Femur (tissue), 1 donor: ENCODE measurements around the gene CDC42BPB.
A peak's percentile ranks its signal among the peaks of the same experiment; 100 is the strongest.
"Not testable (repeated sequence)": the region's sequence is repeated elsewhere in the genome, so short reads cannot be mapped to it uniquely, and the experiment has no call there.

Source experiments
- DNase-seq: peaks from one replicate; pipeline ENCODE4 v3.0.0-alpha.2; 2017

The CDC42BPB gene

GRCh38 chr14:103041464-103041863 is 15.9 kb downstream of the CDC42BPB start:
- no peak for DNase-seq

- no peak for DNase-seq
Observed at GRCh38 chr14:103033681-103034096, 23.7 kb downstream of the CDC42BPB start.

- DNase-seq: no peak
Observed at GRCh38 chr14:103031956-103032355, 25.4 kb downstream of the CDC42BPB start.

- no peak for DNase-seq
Observed at GRCh38 chr14:103031566-103031911, 25.8 kb downstream of the CDC42BPB start.

- no peak for DNase-seq
Observed at GRCh38 chr14:103030741-103031565, 26.4 kb downstream of the CDC42BPB start.

- no peak for DNase-seq
Observed at GRCh38 chr14:103029936-103030335, 27.4 kb downstream of the CDC42BPB start.

- no peak for DNase-seq
Observed at GRCh38 chr14:103028772-103029171, 28.6 kb downstream of the CDC42BPB start.

GRCh38 chr14:103028161-103028767 is 29.1 kb downstream of the CDC42BPB start:
- no peak for DNase-seq

- DNase-seq: no peak
Observed at GRCh38 chr14:103027451-103027850, 29.9 kb downstream of the CDC42BPB start.

- DNase-seq: no peak
Observed at GRCh38 chr14:103026988-103027387, 30.4 kb downstream of the CDC42BPB start.

- DNase-seq: not testable (repeated sequence)
Observed at GRCh38 chr14:103026196-103026595, 31.2 kb downstream of the CDC42BPB start.

GRCh38 chr14:103023881-103024473 is 33.4 kb downstream of the CDC42BPB start:
- peak; percentile 60 for DNase-seq

- no peak for DNase-seq
Observed at GRCh38 chr14:103022685-103023044, 34.7 kb downstream of the CDC42BPB start.

- no peak for DNase-seq
Observed at GRCh38 chr14:103022002-103022684, 35.2 kb downstream of the CDC42BPB start.

GRCh38 chr14:103021684-103022001 is 35.7 kb downstream of the CDC42BPB start:
- no peak for DNase-seq

GRCh38 chr14:103020271-103021170 is 36.8 kb downstream of the CDC42BPB start:
- no peak for DNase-seq

- no peak for DNase-seq
Observed at GRCh38 chr14:103019826-103020225, 37.5 kb downstream of the CDC42BPB start.

GRCh38 chr14:103019236-103019635 is 38.1 kb downstream of the CDC42BPB start:
- no peak for DNase-seq

- no peak for DNase-seq
Observed at GRCh38 chr14:103016594-103016993, 40.8 kb downstream of the CDC42BPB start.

GRCh38 chr14:103016071-103016470 is 41.3 kb downstream of the CDC42BPB start:
- DNase-seq: no peak

GRCh38 chr14:103015426-103015825 is 41.9 kb downstream of the CDC42BPB start:
- DNase-seq: no peak

GRCh38 chr14:103014466-103015228 is 42.7 kb downstream of the CDC42BPB start:
- no peak for DNase-seq
